HG03135 (cell line): ENCODE results near the gene GREB1.
"Not testable (repeated sequence)": the region's sequence is repeated elsewhere in the genome, so short reads cannot be mapped to it uniquely, and the experiment has no call there.

Experiments used
- ATAC-seq: cut with Tn5 transposase; IDR thresholded peaks from one replicate; pipeline ENCODE4 v1.9.1; 2021; ENCODE audit warnings: mild to moderate bottlenecking, moderate library complexity; ENCODE audit not compliant: unreplicated experiment

GREB1 gene

DNA sequence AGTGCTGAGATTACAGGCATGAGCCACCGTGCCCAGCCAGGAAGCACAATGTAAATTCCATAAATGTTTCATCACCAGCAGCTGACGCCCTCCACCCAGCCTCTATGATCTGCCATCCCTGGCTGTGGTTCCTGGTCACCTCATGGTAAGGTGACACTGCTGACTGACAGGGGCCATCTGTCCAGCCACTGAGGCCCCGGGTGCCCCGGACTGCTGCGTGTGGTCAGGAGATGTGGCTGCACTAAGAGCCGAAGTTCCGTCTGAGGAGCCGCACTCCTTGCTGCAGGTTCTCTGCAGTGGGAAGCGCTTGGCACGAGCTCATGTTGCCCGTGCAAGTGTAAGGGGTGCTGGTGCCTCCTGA, 125.2 kb downstream of the GREB1 start:
- no peak for ATAC-seq

DNA sequence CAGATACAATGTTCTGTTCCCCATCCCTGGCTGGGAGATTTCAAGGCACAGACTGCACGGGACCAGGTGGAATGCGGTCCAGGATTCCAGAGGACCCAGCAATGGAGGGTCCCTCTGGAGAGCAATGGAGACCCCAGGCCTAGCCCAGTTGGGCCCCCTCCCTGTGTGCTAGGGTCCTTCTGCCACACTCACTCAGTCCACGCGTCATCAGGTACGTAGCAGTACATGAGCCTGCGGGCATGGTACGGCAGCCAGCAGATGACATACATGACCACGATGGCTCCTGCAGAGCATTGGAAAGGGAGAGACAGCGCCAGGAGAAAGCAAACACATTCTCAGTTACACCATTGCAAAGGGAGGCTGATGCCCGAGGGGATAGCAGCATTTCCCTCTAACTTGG, 126.0 kb downstream of the GREB1 start:
- ATAC-seq: no peak

DNA sequence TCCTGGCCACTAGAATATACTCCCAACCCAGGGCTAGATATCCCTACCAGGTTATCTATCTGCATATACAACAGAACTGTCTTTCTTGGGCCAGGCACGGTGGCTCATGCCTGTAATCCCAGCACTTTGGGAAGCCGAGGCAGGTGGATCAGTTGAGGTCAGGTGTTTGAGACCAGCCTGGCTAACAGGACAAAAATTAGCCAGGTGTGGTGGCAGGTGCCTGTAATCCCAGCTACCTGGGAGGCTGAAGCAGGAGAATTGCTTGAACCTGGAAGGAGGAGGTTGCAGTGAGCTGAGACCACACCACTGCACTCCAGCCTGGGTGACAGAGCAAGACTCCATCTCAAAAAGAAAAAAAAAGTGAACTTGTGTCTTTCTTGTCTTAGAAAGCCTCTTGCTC, 126.6 kb downstream of the GREB1 start:
- ATAC-seq: not testable (repeated sequence)

DNA sequence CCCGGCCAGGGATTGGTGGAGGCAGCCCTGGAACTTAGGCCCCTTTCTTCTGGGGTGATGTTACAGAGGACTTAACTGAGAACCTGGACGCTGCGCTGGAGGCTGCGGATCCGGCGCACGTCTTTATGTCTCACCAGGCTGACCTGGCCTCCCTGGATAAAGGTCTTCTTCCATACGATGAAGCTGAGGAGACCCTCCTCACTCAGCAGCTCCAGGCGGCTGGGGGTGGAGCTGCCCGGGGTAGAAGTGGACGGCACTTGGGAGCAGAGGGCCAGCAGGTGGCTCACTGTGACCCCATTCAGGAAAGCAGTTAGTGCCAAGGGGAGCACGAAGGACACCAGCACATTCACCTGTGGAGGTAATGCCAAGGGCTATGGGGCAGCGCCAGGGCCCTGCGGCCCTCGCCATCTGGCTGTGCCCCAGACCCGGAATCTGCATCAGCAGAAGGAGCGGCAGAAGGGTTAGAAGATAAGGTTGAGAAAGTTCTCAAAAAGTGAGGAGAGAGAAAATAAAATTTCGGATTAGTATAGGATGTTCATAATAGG, 128.1 kb downstream of the GREB1 start:
- ATAC-seq: no peak

DNA sequence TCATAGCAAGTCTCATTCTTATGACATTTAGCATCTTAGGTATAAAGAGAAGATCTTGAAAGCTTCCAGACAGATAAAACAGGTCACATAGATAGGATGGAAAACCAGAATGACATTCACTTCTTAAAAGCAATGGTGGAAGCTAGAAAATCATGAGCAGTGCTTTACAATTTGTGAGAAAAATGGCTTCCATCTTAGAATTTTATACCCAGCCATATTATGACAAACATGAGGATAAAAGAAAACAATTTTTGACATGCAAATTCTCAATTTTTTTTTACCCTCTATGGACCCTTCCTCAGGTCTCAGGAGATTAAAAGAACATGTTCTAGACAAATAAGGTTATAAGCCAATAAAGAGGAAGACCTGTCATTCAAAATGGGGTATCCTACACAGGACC, 129.0 kb downstream of the GREB1 start:
- ATAC-seq: no peak

DNA sequence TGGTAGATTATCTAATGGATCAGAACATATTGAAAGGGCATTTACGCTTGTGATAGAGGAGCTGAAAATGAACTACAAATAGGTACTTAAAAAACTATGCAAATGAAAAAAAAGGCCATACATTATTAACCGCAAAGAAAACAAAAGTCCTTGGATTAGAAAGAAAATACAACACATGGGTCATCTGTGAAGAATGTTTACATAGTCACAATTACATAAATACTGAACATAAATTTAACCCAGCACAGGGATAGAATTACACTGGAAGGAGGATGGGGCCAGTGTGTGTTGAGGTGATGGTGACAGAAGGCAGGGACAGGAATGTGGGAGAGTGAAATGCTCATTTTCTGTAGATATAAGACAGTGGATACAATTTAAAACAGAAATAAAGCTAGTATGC, 129.6 kb downstream of the GREB1 start:
- no peak for ATAC-seq

DNA sequence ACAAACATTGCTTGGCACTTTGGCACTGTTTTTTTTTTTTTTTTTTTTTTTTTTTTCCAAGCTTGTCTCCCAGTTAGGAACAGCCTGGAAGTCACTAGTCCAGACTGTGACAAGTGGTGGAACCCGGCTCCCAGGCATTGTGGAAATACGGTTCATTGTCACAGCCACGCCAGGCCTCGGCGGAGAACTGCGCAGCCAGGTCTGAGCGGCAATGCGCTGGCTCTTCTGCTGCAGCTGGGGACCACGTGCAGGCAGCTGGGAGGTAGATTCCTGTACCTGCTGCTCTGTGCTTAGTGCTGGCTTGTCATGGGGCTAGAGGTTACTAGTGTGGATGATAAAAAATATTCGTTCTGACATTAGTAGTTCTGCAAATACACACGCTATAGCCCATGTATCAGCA, 131.2 kb downstream of the GREB1 start:
- ATAC-seq: no peak

DNA sequence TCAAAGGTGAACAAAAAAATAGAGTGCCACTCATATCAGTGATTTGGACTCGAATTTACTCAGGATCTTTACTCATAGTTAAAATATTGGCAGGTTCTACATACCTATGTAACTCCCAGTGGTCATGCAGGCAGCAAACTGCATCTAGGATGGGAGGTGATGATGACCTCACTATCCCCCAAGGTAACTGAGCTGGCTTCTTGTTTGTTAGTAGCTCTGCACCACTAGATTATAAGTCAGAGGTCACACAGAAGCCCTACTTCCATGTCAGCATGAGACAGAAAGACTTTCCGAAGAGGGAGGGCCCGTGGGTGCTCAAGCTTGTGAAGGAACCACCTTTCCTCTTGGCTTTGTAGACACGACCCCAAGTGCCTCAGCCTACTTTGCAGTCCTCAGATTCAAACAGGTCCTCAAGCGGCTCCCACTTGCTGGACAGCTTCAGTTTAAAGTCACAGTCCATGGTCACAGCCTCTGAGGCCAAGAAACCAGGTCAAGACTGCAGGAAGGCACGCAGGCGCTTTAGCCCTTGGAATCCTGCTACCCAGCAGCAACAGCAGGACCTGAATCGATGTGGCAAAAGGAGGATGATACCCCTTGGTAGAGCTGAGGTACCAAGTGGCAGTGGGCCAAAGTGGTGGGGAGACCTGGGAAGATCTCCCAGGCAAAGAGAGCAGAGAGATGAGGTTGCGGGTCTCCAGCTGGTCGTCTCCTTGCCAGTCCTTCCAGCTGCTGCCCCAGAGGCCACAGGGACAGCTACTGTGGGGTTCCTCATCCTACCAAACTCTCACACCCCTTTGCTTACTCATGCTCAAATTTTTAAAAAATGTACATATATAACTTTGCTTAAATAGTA, 131.9 kb downstream of the GREB1 start:
- no peak for ATAC-seq

DNA sequence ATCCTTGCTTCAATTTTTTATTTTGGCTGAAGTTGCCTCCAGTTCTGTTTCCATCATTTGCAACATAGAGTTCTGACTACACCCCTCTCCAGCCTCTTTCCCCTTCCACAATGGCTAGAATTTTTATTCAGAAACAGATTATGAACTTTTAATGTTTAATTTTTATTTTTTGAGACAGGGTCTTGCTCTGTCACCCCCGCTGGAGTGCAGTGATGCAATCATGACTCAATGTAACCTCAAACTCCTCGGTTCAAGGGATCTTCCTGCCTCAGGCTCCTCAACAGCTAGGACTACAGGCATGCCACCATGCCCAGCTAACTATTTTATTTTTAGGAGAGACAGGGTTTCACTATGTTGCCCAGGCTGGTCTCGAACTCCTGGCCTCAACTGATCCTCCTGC, 133.3 kb downstream of the GREB1 start:
- ATAC-seq: no peak

DNA sequence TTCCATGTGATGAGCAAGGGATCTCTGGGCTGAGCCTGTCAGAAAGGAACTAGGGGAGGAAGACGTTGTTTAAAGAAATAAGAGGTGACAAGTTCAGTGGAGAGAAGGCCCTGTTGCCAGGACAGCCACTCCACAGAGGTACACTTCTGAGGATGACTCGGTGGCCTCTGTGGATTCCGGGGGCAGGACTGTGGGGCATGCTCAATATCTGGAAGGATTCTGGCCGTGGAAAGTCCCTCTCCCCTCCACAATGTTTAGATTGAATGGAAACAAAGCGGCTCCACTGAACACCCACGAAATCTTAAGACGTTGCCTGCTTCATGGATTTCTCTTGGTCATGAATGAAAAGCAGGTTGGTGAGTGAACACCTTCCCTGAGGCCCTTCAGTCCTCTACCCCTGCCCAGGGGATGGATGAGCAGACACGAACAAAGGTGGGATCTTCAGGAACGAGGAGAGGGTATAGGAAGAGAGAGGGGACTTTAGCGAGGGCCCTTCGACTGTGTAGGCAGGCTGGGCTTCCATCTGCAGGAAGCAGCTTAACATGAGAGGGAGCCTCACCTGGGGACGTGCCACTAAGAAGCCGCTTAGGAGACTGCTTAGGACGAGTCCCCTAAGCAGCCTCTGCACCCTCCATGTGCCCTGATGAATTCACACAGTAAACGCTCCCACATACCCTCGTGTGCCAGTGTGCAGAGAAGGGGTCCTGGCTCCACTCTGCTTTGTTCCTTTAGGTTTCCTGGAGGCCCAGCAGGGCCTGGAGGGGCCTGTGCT, 134.2 kb downstream of the GREB1 start:
- no peak for ATAC-seq

DNA sequence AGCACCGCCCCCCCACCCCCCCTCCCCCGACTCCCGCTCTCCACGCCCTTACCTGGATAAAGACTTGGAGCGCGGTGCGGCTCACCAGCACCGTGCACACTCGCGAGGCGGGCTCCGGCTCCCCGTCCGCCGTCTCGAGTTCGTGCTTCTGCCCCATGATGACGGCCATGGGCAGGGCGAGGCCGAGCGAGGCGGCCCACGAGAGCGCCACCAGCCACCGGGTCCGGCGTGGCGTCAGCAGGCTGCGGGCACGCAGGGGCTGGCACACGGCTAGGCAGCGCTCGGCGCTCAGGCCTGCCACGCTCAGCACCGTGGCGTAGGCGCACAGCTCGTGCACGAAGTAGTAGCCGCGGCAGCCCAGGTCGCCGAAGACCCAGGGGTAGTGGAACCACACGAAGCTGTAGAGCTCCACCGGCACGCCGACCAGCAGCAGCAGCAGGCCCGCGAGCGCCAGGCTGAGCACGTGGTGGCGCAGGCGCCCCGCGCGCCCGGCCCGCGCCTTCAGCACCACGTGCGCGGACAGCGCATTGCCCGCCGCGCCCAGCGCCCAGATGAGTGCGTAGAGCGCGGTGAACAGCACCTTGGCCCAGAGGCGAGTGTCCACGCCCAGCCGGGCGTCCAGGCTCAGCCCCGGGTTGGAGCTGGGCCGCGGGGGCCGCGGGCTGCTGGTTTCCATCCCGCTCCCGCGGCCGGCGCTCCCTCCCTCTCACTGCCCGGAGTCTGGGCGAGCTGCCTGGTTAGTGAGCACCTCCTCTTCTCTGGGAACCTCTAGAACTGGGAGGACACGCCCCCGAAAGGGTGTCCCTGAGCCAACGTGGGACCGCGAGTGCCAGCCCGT, 135.8 kb downstream of the GREB1 start, which contains the start of gene NTSR2:
Gene NTSR2, minus strand, starts transcription at position 742 of the 838 bp plus-strand sequence. Its CDS starts 66 bp downstream, at position 676.
- ATAC-seq: no peak

DNA sequence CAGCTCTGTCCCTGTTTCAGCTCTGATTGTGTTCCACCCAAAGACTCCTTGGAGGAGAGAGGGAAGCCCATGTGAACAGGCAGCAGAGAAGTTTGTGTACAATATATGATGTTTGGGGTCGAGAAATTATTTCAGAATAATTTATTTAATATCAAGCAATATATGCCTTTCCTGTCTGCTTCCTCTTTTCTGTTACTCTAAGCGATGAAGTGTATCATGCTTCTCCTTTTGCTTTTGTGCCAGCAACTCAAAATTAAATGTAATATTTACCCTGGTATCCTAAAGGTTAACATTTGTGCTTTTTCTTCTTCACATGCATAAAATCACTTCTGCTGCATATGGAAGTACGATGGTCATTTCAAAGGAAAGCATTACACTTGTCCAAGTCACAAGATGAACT, 138.6 kb downstream of the GREB1 start:
- ATAC-seq: no peak

DNA sequence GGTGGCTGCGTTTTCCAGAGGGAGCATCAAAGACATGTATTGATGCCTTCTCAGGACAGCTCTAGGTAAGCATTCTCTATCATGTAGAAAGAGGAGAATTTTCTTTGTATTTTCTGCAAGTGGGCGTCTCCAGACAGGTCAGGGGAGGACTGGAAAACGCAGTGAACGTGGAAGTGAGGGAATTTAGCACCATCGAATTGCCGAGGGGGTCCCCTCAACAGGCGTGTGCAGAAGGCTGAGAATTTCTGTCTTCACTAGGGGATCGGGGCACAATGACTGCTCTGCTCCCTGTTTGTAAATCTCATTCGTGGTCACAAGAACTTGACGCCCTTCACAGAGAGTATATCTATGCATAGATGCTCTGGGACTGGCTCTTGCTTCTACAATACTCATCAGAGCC, 141.1 kb downstream of the GREB1 start:
- no peak for ATAC-seq

DNA sequence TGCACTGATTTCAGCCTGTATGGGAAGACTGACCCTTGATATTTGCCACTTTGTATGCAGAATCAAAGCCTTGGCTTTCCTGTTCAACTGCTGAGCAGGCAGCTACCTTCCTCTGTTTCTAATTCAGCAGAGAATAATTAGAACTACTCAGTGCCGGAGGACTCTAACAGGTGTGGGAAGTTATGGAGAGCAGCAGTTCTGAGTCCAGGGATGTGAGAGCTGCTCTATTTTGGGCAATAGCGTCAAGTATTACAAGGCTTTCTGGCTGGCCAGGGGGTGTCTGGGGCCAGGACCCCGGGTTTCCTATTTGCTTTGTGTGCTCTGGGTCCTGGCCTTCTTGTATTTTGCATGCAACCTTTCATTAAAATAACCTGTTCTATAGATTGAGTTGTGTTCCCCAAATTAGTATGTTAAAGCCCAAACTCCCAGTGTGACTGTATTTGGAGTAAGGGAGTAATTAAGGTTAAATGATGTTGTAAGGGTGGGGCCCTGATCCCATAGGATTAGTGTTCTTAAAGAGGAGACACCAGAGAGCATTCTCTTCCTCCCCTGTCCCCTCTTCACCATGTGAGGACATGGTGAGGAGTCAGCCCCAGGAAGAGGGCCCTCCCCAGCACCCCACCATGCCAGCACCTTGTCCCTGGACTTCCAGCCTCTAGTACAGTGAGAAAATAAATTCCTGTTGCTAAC, 141.7 kb downstream of the GREB1 start:
- ATAC-seq: no peak

DNA sequence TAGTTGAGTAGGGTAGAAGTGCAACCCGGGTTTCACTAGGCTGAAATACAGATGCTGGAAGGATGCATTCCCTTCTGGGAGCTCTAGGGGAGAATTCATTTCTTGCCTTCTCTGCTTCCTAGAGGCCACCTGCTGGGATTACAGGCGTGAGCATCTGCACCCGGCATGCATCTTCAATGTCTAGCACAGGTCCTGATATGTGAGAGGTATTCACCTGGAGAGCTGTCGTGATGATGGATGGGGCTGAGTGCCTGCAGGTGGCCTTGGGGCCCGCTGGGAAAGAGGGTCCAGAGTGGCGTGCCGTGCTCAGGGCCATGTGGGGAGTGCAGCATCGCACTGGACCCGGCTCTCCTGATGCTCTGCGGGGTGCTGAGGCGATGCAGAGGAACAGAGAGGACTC, 142.8 kb downstream of the GREB1 start:
- ATAC-seq: no peak

DNA sequence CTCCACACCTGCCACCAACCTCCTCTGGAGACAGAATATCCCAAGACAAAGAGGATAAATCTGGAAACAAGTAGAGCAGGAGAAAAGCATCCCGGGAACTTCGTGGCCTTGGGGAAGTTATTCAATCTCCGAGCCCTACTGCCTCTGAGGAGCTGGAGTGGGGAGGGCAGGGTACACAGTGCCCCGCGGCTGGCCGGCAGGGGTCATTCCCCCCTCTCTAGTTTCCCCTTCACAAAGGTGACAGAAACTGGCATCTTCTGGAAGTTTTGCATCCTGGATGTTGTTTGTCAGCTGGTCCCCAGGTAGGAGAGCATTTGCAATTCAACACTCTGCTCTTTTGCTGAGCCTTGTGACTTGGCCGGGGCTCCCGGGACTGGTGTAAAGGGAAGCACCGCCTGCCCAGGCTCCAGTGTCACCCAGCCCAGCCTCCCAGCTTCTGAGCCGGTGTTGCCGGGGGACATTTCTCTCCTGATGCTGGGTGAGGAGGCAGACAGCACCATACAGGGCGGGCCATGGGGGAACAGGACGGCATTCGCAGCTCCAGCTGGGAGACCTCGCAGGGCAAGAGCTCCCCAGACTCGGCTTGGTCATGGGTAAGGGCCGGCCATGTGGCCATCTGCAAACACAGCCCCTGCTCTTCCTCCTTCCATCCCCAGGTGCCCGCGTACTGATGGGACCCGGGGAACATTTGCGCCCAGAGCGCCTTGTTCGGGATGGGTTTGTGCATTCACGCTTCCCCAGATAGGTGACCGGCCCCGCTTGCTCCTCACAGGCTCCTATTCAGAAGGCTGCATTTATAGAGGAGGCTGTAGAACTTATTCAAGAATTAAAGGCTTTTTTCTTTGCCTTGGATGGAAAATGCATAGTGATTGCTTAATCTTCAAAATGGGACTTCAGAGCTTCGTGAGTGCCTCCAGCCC, 143.6 kb downstream of the GREB1 start:
- no peak for ATAC-seq

DNA sequence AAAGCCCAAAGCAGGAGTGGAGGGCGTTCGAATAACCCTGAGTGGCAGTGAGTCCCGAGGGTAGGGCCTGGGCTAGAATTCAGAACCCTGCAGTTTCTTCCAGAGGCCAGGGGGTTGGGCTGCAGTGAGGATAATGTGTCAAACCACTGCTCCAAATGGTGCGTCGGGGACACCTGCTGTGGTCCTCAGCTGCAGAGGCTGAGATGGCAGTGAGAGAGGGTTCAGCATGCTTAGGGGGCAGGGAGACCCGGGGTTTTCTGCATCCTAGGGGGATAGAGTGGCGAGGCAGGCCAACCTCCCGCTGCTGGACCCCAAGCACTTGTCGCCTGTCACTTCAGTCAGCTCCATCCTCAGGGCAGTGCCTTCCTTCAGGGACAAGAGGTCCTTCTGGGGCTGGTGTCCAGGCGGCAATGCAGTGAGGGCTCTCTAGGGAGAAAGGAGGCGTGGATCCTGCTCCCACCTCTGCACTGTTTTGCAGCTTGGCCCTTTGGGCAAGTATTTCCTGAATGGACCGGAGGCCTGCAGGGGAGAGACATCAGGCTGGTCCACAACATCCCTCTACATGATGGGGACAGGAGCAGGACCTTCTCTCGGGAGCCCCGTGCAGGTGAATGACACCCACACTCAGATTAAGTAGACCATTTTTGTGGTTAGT, 144.6 kb downstream of the GREB1 start:
- ATAC-seq: no peak

DNA sequence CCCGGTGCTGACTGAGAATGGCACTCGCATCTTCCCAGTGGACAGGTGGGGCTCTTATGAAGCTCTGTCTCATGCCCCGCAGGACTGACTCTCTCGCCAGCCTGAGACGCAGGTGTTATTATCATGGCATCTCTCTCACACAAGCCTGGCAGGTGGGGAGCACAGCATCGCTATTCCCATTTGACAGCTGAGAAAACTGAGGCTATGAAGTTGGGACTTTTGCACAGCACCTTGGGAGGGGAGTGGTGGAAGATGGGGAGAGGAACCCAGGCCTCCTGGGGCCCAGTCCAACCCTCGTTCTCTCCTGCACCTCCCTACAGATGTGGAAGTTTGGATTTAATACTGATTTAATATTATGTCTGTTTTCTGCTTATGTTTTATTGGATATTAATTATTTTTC, 145.2 kb downstream of the GREB1 start:
- no peak for ATAC-seq
